ENCODE results near the gene PHOSPHO1.

Gene PHOSPHO1

DNA sequence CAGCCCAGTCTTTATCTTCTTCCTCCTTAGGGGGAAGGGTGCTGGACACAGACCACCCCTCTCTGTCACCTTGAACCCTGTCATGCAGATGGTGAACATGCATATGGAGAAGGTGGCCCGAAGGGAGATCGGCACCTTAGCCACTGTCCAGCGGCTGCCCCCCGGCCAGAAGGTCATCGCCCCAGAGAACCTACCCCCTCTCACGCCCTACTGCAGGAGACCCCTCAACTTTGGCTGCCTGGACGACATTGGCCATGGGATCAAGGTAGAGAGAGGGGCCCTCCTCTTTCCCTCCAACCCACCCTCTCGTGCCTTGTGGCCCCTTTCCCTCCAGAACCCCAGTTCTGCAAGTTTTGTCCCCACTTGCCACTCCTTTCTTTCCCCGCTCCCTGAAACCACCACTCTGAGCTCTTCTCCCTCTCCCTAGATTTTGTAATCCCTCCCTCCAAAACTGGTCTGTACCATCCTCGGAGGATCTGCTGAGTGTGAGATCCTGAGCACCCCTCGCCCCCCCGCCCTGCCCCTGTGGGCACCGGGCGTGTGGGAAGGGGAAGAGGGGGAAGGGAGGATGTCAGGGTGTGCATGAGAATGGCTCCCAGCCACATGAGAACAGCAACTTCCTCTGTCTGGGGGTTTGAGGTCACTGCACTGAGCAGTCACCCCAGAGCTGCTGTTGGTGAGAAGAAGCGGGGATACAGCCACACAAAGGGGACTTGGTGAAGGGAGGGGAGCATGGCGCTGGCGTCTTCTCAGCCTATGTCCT, 12.8 kb downstream of the PHOSPHO1 start:
- DNase-seq, result no peak

DNA sequence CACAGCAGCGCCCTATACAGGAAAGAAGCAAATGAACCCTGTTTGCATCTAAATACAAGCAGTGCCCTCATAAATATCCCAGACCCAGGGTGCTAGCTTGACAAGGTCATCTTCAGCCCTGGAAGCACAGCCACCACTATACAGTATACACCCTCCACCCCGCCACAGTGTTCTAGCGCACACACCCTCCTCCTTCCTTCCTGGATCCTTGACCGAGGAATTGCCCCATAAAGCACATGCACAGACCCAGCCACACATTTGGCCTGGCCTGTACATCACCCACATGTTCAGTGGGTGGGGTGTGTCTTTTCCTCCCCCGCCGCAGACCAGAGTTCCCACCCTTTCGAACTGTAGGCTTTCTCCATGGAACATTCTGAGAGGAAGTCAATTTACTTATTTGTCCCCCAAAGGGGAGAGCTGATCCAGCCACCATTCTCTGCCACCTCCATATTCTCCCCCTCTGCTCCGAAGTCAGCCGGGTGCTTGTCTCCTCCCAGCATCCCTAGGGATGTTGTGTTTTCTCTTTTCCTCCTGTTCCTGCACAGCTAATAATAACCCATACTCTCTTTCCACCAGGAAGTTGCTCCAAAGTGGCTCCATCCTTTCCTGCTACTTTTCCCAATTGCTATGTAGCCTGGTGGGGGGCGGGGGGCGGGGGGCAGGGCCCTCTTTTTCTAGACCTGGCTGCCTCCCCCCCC, 13.5 kb downstream of the PHOSPHO1 start:
- no peak for DNase-seq

DNA sequence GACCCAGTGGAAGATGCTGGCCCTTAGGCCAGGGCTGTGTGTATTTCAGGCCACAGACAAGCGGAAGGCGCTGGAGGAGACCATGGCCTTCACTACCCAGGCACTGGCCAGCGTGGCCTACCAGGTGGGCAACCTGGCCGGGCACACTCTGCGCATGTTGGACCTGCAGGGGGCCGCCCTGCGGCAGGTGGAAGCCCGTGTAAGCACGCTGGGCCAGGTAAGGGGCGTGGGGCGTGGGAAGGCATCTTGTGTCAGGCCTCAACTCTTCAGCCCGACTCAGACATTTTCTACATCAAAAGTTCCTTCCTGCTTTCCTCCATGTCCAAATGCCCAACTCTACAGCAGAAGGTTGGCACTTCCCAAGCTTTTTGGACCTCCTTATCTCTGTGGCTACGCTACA, 14.1 kb downstream of the PHOSPHO1 start:
- no peak for DNase-seq

DNA sequence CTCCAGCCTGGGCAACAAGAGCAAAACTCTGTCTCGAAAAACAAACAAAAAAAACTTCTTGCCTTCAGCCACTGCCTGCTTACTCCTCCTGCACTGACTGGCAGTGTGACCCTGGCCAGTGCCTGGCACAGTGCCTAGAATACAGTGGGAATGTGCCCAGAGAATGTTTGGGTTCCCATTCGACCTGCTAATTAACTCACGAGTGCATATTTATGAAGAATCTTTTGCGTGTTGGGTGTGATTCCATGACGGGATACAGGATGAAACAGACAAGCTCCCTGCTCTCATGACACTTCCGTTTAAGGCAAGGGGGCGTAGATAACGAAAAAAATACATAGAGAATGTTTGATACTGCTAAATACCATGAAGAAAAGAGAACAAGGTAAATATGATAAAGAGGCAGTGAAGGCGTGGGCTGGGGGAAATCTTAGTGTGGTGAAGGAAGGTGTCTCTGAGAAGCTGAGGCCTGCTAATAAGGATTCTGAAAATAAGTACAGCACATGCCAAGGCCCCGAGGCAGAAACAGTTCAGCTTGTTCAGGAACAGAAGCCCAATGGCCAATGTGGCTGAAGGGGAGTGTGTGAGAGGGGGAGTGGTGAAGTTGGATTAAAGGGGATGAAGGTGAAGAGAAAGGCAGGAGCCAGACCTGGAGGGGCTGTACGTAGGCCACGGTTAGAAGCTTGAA, 15.8 kb downstream of the PHOSPHO1 start:
- no peak for DNase-seq

DNA sequence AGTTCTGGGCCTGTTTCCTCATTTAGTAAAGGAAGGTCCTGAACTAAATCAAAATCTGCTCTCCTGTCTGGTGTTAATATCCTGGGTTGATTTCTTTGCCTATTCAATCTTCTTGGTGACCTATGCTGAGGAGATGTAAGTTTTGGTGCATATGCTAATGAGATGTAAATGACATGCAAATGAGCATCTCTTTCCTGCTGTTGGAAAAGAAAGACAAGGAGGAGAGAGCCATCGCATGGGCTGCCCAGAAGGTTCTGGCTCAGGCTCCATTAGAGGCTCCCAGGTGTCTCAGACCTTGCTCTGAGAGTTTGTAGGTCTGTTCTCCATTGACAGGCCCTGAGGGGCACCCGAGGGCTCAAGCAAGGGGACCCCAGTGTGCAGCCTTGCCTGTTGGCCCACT, 16.7 kb downstream of the PHOSPHO1 start:
- no peak for DNase-seq

DNA sequence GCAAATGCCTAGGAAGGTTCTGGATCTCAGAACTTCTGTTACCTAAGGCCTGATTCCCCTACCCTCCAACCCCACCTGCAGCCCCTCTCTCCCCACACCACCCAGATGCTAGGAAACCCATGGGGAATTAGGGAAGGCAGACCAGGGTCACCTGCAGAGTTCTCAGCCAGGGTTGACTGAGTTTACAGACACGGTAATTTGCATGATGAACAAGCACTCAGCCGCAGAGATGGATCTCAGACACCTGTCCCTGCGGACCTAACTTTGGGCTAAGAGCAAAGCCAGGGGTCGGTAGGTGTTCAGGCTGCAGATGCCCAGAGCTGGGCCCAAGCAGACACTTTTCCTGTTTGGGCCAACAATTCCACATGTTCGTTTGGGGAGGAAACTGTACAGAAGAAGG, 17.2 kb downstream of the PHOSPHO1 start:
- DNase-seq, result no peak

DNA sequence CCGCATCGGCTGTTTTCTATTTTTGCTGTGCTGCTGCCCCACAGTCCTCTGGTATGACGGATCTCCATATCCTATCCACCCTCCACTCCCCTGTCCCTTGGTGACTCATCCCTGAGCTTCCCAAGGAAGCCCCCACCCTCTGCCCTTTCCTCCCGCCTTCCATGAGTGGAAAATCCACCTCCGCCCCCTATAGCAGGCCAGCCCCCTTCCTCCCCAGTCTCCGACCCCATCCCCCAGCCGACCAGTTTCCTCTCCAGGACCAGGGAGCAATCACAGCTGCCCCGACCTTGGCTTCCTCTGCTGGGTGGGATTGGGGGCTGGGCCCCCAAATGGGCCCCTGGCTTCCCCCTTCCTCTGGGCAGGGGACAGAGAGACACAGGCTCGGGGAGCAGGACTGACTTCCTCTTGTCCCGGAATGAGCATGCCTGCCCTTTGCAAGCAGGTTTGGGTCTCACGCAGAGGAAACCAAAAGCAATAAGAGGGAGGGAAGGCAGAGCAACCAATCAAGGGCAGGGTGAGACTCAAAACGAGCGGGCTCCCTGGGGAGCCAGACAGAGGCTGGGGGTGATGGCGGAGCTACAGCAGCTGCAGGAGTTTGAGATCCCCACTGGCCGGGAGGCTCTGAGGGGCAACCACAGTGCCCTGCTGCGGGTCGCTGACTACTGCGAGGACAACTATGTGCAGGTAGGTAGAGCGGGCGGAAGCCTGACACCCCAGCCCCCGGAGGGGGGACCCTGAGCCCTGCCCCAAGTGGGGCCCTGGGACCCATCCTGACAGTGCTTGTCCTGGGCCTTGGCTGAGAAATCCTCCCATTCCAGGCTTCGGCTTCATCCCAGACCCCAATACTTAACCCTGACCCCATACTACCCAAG, 20.2 kb downstream of the PHOSPHO1 start, which contains the start of the genes ABI3 and GNGT2:
TSS of gene ABI3 (plus strand) at position 550 of the 872 bp plus-strand sequence. CDS start at position 568, 18 bp downstream.
TSS of gene GNGT2 (minus strand) at position 417 of the 872 bp plus-strand sequence. CDS start 3,152 bp downstream, outside the sequence.
- DNase-seq, result no peak

DNA sequence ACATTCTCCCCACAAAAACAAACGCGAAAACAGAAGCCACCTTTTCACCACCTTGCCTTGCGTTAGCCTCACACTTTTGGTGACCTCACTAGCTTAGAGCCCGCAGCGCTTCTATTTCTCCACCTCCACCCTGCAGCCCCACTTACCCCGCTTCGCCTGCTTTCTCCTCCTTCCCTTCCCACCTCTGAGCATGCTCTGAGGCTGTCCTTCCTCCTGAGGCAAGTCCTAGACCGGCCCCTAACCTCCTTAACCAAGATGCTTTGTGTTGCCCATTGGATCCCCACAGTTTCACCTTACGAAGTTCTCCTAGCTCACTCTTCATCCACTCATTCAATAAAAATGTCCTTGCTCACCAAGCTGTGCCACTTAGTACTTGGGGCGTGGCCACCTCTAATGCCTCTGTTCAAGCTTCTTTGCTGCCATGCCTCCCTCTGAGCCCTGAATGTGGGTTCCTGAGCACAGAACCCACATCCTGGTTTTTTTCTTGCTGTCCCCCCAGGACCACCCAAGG, 21.5 kb downstream of the PHOSPHO1 start:
- DNase-seq, result no peak

DNA sequence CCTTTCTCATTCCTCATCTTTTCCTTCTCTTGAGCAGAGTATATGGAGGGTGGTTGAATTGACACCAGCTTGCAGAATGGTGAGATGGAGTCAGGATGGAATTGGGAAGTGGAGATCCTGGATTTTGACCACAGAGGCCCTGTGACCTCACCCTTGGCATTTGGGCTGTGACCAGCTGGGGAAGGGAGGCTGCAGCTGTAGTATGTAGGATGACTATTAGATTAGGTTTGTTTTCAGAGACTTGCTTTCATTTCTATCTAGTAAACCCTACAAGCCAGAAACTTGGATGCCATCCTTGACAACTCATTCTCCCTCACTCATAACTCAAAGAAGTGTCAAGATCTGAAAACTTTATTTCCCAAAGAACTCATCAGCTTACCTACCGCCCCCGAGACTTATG, 26.1 kb downstream of the PHOSPHO1 start:
- no peak for DNase-seq

DNA sequence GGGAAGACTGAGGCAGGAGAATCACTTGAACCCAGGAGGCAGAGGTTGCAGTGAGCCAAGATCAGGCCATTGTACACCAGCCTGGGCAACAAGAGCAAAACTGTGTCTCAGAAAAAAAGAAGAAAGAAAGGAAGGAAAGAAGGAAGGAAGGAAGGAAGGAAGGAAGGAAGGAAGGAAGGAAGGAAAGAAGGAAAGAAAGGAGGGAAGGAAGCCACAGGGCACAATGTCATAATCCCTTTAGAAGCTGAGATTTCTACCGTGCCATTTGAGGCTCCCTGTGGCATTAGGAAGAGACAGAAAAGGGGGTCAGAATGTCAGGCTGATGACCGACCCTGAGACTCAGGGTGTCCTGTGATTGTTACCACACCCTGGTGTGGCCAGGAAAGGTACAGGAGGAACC, 26.8 kb downstream of the PHOSPHO1 start:
- DNase-seq, result no peak

DNA sequence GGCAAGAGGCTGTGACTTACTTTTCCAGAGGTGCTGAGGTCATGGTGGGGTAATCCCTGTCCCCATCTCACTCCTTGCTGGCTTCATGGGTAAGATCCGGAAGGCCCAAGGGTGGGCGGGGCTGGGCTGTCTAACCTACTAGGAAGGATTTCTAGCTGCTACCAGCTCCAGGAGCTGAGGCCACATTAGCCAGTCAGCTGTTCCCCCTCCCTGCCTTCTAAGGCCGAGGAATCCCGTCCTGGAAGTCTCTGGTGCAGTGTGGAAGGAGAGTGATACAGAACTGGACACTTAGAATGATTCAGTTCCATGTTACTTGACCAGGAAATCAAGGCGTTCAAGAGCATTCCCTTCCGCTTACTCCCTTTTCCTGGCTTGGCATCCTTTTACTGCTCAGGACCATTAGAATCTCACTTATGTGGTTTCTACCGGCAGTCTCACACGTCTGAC, 29.1 kb downstream of the PHOSPHO1 start:
- no peak for DNase-seq

DNA sequence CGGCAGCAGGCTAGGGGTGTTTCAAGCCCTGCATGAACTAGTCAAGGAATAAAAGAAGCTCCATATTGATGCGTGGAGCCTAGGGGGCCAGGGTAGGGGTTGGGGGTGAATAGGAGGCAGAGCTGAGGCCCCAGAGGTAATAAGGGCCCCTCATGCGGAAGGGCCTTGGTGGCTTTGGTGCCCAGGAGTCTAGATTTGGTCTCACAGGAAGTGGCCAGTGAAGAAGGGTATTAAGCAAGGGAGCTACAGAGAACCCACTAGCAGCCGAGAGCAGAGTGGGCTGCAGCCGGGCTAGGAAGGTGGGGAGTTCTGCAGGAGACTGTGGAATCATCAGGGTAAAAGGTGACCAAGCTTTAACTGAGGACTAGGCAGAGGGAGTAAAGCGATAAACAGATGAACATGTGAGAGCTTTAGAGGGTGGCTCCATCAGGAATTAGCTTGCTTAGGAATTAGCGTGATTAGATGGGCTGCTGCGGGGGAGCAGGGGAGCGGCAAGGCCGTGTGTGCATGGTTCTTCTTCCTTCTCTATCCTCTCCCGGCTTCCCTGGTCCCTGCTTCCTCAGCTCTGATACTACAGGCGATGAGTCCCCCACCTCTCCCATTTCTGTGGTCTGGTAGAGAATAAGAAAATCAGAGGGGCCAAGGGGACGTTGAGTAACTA, 30.0 kb downstream of the PHOSPHO1 start:
- DNase-seq, result no peak

DNA sequence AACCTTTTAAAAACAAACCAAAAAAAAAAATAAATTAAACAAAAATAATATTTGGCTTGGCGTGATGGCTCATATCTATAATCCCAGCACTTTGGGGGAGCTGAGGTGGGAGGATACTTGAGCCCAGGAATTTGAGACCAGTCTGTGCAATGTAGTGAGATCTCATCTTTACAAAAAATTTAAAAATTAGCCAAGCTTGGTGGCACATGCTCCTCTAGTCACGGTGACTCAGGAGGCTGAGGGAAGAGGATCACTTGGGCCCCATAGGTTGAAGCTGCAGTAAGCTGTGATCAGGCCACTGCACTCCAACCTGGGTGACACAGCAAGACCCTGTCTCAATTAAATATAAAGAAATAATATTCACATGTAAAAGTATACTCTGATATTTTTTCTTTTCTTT, 32.4 kb downstream of the PHOSPHO1 start:
- DNase-seq, result no peak

DNA sequence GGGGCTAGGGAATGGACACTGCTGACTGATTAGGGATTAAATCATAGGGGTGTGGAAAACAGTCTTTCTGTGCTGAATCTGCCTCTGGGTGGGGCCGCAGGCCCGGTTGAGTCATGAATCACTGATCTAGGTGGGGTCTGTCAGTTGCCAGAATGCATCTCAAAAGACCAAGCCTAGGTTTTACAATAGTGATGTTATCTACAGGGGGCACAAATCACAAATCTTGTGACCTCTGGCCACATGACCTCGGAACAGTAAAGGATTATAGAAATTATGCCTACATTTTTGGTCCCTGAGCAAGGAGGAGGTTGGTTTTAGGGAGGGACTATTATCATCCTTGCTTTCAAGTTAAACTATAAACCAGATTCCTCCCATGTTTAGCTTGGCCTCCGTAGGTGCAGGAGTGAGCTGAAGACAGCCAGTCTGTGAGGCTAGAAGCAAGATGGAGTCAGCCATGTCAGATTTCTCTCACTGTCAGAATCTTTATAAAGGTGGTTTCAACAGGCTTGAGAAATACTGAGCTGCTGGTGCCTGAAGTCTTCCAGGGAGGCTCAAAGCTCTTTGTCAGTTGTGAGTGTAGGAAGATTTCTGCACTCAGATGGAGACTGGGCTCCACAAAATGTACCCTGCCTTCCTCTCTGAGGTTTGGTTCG, 33.1 kb downstream of the PHOSPHO1 start:
- no peak for DNase-seq

DNA sequence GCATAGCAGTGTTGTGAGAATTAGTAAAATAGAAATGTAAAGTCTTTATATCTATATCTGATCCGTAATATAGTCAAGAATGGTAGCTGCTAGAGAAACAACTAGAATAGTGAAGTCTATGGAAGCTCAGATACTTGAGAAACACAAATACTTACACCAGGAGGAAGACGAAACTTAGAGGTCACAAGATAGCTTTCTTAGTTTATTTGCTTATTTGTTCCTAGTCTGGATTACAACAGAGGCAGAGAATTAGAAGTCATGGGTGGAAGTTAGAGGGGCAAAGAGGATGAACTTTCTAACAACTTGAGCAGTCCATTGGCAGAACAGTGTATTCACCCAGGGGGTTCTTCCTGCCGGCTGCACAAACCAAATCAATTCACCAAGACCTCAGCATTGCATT, 34.1 kb downstream of the PHOSPHO1 start:
- no peak for DNase-seq

DNA sequence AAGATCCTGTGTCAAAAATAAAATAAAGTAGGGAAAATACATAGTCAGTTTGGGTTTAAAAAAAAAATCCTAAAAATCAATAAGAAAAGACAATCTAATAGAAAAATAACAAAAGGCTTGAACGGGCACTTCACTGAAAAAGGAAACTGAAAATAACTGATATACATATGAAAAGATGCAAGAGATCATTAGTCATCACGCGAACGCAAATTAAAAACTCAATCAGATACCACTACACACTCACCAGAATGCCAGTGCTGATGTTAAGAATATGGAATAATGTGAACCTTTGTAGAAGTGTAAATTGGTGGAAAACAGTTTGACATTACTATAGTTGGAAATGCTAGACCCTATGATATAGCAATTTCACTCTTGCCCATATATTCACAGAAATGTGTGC, 34.8 kb downstream of the PHOSPHO1 start:
- DNase-seq, result no peak

DNA sequence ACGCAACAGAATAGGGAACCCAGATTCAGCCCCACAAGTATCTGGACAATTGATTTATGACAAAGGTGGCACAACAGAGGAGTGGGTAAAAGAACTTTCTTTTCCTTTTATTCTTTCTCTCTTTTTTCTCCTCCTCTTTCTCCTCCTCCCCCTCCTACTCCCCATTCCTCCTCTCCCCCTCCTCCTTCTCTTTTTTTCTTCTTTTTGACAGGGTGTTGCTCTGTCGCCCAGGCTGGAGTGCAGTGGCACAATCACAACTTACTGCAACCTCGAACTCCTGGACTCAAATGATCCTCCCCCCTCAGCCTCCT, 36.3 kb downstream of the PHOSPHO1 start:
- no peak for DNase-seq

DNA sequence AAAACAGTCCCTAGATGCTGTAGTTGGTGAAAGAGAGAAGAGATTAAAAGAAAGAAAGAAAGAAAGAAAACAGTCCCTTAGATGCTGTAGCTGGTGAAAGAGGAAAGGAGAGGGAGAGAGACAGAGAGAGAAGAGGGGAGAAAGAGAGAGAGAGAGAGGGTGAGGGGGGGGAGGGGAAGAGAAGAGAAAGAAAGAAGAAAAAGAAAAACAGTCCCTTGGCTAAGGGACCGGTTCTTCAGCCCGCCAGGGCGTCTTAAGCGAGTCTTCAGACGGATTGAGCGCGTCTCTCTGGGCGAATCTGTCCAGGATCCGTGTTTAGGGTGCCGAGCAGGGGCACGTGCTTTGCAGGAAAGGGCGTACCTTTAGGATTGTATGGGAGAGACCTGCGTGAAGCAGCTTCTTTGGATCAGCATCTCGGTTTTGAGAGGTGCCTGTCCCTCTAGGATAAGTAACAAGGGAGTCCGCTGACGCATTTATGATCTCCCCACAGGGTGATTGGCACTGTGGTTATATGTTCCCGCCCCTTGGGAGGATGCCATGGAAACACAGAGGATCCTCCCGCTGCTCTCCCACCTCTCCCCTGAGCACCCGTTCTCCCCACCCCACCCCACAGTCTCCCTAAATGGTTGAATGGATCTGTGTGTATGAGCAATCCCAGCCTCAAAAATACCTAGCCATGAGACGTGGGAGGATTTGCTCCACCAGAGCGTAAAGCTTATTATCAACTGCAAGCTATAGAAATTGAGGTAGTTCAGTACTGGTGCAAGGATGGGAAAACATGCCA, 36.9 kb downstream of the PHOSPHO1 start:
- peak; percentile 4 for DNase-seq

DNA sequence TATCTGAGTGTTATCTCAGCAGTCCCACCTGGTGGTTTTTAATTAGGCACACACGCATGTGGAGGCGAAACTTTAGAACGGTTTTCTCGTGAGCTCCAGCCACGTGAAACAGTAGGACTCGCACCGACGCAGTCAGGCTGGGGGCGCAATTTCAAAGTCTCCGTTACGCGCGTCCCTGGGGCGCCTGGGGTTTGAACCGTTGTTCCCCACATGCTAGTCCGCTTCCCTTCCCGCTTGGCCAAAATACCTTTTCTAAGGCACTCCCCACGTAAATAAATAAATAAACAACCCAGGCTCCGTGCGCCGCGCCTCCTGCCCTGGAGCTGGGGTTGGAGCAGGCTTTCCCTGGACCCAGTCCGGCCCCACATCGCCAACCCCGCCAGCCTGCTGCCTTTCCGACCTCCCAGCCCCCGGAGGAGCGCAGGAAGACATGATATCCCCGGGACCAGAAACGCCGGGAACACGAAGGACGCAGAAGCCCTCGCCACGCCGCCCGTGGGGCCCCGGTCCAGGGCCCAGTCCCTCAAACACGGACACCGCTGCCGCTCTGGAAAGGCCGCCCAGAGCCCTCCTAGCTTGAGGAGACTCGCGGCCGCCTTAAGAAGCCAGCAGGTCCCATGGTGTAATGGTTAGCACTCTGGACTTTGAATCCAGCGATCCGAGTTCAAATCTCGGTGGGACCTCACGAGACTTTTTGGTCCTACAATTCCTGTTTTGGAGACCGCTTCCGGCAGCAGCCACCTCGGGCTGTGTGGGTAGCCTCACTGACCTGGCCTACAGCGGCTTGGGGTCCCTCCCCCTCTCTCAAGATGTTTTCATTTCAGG, 38.5 kb downstream of the PHOSPHO1 start:
- DNase-seq, result peak; percentile 98

DNA sequence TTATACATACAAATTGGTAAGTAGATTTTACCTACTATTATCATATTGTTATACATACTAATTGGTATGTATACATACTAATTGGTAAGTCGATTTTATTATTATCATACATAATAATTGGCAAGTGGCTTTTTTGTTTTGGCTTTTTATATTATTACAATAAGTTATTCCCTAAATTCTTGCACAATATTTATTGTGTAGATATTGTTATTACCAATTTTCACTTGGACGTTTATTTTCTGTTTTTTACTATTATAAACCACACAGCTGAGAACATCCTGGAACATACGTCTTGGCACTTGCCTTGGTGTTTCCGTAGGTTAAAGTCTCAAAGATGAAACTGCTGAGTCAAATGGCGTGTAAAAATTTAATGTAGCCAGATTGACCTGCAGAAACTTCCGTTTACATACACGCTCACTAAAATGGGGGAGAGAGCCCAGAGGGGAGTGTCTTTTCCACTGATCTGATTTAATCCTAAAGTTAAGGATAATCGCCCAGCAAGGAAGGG, 39.1 kb downstream of the PHOSPHO1 start:
- DNase-seq, result no peak
